SK-N-SH (cell line): ENCODE data around the gene HELB. TPM values are rescaled to one million over a fixed set of nuclear protein-coding genes. Genes with fewer than 3 reads are reported as not detected.

Source experiments
- CTCF ChIA-PET: fragments of 300-600, 350-600 bp; formaldehyde crosslinking; extraction: SDS; loops from one replicate; lab custom pipeline; 2021; lab: Yijun Ruan, JAX
- POLR2A ChIA-PET: fragments of 350-600 bp; sonication (Branson Sonifier 250); formaldehyde crosslinking; extraction: SDS; loops from one replicate; lab custom pipeline; 2020; ENCODE audit warnings: antibody characterized with exemption, inconsistent platforms; lab: Yijun Ruan, JAX
- DNase-seq: peaks from one replicate; pipeline ENCODE4 v3.0.0; 2012
- H2AFZ ChIP-seq: fragments of 200-600 bp; sonication (generic); 2 replicates; pipeline ENCODE4 v1.8.1; 2016; ENCODE audit warnings: antibody characterized with exemption, mild to moderate bottlenecking, low read depth
- H3F3A ChIP-seq: fragments of 200-600 bp; sonication (generic); replicated peaks from 2 replicates; pipeline ENCODE3; 2016; ENCODE audit warnings: antibody characterized with exemption, mild to moderate bottlenecking; ENCODE audit not compliant: insufficient read depth
- H3K27ac ChIP-seq, 2 experiments: fragments of 200-500 bp in 1 of 2; fragments of 200-600 bp in 1 of 2; sonication (Bioruptor generic) in 1 of 2; sonication (generic), shearing (Covaris generic) in 1 of 2; 2 replicates each; pipeline versions ENCODE4 v1.5.1 to v1.6.1; 2014 to 2016; ENCODE audit warnings: low read depth in 2 of 2, inconsistent platforms in 1 of 2, low read length in 1 of 2, mild to moderate bottlenecking in 1 of 2, mixed read lengths in 1 of 2
- H3K27me3 ChIP-seq: fragments of 200-600 bp; sonication (generic), shearing (Covaris generic); 2 replicates; pipeline ENCODE4 v1.6.1; 2016; ENCODE audit warnings: mixed run types; ENCODE audit not compliant: insufficient read depth
- H3K36me3 ChIP-seq, 2 experiments: fragments of 200-500 bp in 1 of 2; fragments of 200-600 bp in 1 of 2; sonication (Bioruptor generic) in 1 of 2; sonication (generic) in 1 of 2; replicated peaks in 1 of 2; 2 replicates each; pipeline versions ENCODE3 to v1.5.1; 2014 to 2016; ENCODE audit warnings: low read length in 1 of 2, mild to moderate bottlenecking in 1 of 2; ENCODE audit not compliant: insufficient read depth in 2 of 2, control insufficient read depth in 1 of 2
- H3K4me1 ChIP-seq, 2 experiments: fragments of 200-500 bp in 1 of 2; fragments of 200-600 bp in 1 of 2; sonication (Bioruptor generic) in 1 of 2; sonication (generic), shearing (Covaris generic) in 1 of 2; 2 replicates each; pipeline versions ENCODE4 v1.5.1 to v1.6.1; 2014 to 2016; ENCODE audit warnings: low read depth in 1 of 2, low read length in 1 of 2, mixed run types in 1 of 2; ENCODE audit not compliant: insufficient read depth in 2 of 2, control insufficient read depth in 1 of 2
- H3K4me2 ChIP-seq: fragments of 200-600 bp; sonication (generic), shearing (Covaris generic); 2 replicates; pipeline ENCODE4 v1.6.1; 2017; ENCODE audit warnings: mixed run types
- H3K4me3 ChIP-seq, 2 experiments: fragments of 200-500 bp in 1 of 2; fragments of 200-600 bp in 1 of 2; sonication (Bioruptor generic) in 1 of 2; sonication (generic), shearing (Covaris generic) in 1 of 2; 2 replicates each; pipeline versions ENCODE4 v1.5.1 to v1.8.1; 2014 to 2016; ENCODE audit warnings: low read depth in 2 of 2, inconsistent platforms in 1 of 2, low read length in 1 of 2, mild to moderate bottlenecking in 1 of 2, mixed read lengths in 1 of 2, moderate library complexity in 1 of 2
- H3K79me2 ChIP-seq: fragments of 200-600 bp; sonication (generic); 2 replicates; pipeline ENCODE4 v1.8.1; 2017; ENCODE audit warnings: mild to moderate bottlenecking; ENCODE audit not compliant: insufficient read depth
- H3K9ac ChIP-seq: fragments of 200-600 bp; sonication (generic); 2 replicates; pipeline ENCODE4 v1.6.1; 2017; ENCODE audit warnings: mixed run types
- H3K9me2 ChIP-seq: fragments of 200-600 bp; sonication (generic); 2 replicates; pipeline ENCODE4 v1.6.1; 2017; ENCODE audit warnings: mixed run types
- H3K9me3 ChIP-seq: fragments of 200-600 bp; sonication (generic); 2 replicates; pipeline ENCODE4 v1.6.1; 2017; ENCODE audit warnings: mixed run types, mild to moderate bottlenecking, moderate library complexity
- H4K20me1 ChIP-seq: fragments of 200-600 bp; sonication (generic); 2 replicates; pipeline ENCODE4 v1.6.1; 2017; ENCODE audit warnings: mild to moderate bottlenecking, mixed run types; ENCODE audit not compliant: insufficient read depth
- EP300 ChIP-seq, 2 experiments: IDR thresholded peaks; 2 replicates each; pipeline versions ENCODE4 v1.4.0 to v1.6.1; 2012; ENCODE audit warnings: borderline replicate concordance in 1 of 2, low read depth in 1 of 2, low read length in 1 of 2
- MEF2A ChIP-seq: IDR thresholded peaks from 2 replicates; pipeline ENCODE4 v1.4.0; 2012; ENCODE audit warnings: low read depth, borderline replicate concordance
- POLR2AphosphoS5 ChIP-seq: IDR thresholded peaks from 2 replicates; pipeline ENCODE4 v1.6.1; 2012; ENCODE audit warnings: low read depth, low read length
- RFX5 ChIP-seq: IDR thresholded peaks from 2 replicates; pipeline ENCODE4 v1.6.1; 2012; ENCODE audit warnings: mild to moderate bottlenecking, improper control_type of control experiment, low read length
- TCF12 ChIP-seq: IDR thresholded peaks from 2 replicates; pipeline ENCODE4 v1.4.0; 2012
- WGBS: methylation state at CpG from one replicate; pipeline ENCODE4 v1.1.6; 2017; ENCODE audit warnings: low lambda C conversion rate; 5-methylcytosine and 5-hydroxymethylcytosine counted together
- polyA plus RNA-seq, 3 experiments: library from polyadenylated mRNA; depleted of rRNA; stranded (reverse); fragments of >200 nt; gene quantifications; 2 replicates each; pipeline ENCODE4 v1.2.3, GENCODE V29; 2012
- TF ChIP-seq, protein P1 (sequence below): IDR thresholded peaks from 2 replicates; pipeline ENCODE4; 2012
- TF ChIP-seq, protein P2 (sequence below): IDR thresholded peaks from 2 replicates; pipeline ENCODE4 v1.4.0; 2012; ENCODE audit warnings: low read depth, borderline replicate concordance
- TF ChIP-seq, protein P3 (sequence below): IDR thresholded peaks from 2 replicates; pipeline ENCODE4 v1.6.1; 2012; ENCODE audit warnings: mild to moderate bottlenecking, low read depth, low read length, moderate library complexity

HELB gene
- polyA plus RNA-seq, 1 of the 3 experiments (the other 2 are of a cell fraction) = 0.38 TPM

DNA sequence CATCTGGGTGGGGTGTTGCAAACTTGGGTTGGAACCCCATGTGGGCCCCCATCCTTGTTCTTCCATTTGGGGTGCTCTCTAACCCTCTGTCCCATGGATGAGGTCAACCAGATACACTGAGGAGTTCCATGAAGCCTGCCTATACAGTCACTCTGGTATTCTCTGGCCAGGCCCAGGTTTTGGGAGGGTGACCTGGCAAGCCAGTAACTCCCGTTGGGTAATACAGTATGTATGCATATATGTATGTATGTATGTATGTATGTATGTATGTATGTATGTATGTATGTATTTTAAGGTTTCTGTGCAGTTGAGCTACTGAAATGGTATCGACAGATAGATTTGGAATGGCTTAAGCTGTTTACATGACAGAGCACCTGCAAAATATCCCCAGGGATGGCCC lies 12.8 kb upstream of the HELB start:
- POLR2A ChIA-PET = no interaction called here
- CTCF ChIA-PET = no interaction called here

DNA sequence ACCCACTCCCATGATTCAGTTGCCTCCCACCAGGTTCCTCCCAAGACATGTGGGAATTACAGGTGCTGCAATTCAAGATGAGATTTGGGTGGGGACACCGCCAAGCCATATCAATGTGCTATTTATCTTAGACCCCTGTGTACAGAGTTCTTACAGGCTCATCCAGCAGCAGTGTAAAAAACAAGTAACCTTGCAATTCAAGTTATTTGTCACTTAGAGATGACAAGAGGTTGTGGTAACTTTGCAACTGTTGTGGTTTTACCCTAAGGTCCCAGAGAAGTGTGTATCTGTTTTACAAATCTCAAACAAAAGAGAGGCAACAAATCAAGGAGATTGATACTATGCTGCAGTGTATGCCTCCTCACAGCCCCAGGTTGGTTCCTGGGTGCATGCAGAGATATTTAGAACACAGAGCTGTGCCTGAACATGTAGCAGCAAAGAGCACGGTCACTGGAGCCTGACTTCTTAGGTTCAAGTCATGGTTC lies 11.5 kb upstream of the HELB start:
- H3K4me3 ChIP-seq = no peak overlapping the region
- no peaks in the 10 kb centered on the region for H3K36me3 ChIP-seq
- ChIA-PET POLR2A (no interaction called here), CTCF (no interaction called here)
- H4K20me1 ChIP-seq = no peaks in the 10 kb centered on the region
- TF ChIP-seq MEF2A (no peak), TCF12 (no peak), EP300 (IDR thresholded peaks at IDR 0.05; ENCODE audit: borderline replicate concordance in 1 of 2, low read depth in 1 of 2, low read length in 1 of 2) (no peak), POLR2AphosphoS5 (no peak), RFX5 (no peak)
- TF ChIP-seq, protein P1, sequence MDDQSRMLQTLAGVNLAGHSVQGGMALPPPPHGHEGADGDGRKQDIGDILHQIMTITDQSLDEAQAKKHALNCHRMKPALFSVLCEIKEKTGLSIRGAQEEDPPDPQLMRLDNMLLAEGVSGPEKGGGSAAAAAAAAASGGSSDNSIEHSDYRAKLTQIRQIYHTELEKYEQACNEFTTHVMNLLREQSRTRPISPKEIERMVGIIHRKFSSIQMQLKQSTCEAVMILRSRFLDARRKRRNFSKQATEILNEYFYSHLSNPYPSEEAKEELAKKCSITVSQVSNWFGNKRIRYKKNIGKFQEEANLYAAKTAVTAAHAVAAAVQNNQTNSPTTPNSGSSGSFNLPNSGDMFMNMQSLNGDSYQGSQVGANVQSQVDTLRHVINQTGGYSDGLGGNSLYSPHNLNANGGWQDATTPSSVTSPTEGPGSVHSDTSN = no peak
- TF ChIP-seq, protein P2, sequence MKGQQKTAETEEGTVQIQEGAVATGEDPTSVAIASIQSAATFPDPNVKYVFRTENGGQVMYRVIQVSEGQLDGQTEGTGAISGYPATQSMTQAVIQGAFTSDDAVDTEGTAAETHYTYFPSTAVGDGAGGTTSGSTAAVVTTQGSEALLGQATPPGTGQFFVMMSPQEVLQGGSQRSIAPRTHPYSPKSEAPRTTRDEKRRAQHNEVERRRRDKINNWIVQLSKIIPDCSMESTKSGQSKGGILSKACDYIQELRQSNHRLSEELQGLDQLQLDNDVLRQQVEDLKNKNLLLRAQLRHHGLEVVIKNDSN = no peak
- no peak overlapping the region for H2AFZ ChIP-seq
- H3K27me3 ChIP-seq = 0 out of 2 replicates have a peak, but pooled peaks cover 5% of the 10 kb centered on the region
- no peak for DNase-seq
- no peak overlapping the region for H3K4me2 ChIP-seq
- no peaks in the 10 kb centered on the region for H3F3A ChIP-seq
- no peak overlapping the region for H3K9ac ChIP-seq
- H3K9me2 ChIP-seq = no peaks in the 10 kb centered on the region
- H3K79me2 ChIP-seq = no peaks in the 10 kb centered on the region
- H3K27ac ChIP-seq = no peak overlapping the region
- H3K4me1 ChIP-seq = no peaks in the 10 kb centered on the region
- no peaks in the 10 kb centered on the region for H3K9me3 ChIP-seq
- 50% methylated on average over 2 of the region's 2 CpGs for WGBS

More for the DNA sequence above, 12.8 kb upstream of the HELB start:
- no peak overlapping the region for H3K9ac ChIP-seq
- H3F3A ChIP-seq = no peaks in the 10 kb centered on the region
- H4K20me1 ChIP-seq = no peaks in the 10 kb centered on the region
- 0 out of 2 replicates have a peak, but pooled peaks cover 5% of the 10 kb centered on the region for H3K27me3 ChIP-seq
- WGBS = 25% methylated on average over 2 of the region's 2 CpGs
- no peaks in the 10 kb centered on the region for H3K9me3 ChIP-seq
- no peaks in the 10 kb centered on the region for H3K36me3 ChIP-seq
- H3K79me2 ChIP-seq = no peaks in the 10 kb centered on the region
- no peak overlapping the region for H3K27ac ChIP-seq
- H2AFZ ChIP-seq = no peak overlapping the region
- H3K4me2 ChIP-seq = no peak overlapping the region
- H3K4me1 ChIP-seq = no peaks in the 10 kb centered on the region
- H3K4me3 ChIP-seq = no peak overlapping the region
- no peaks in the 10 kb centered on the region for H3K9me2 ChIP-seq
- no peak for DNase-seq
- TF ChIP-seq, protein P1 = no peak
- TF ChIP-seq, protein P3, sequence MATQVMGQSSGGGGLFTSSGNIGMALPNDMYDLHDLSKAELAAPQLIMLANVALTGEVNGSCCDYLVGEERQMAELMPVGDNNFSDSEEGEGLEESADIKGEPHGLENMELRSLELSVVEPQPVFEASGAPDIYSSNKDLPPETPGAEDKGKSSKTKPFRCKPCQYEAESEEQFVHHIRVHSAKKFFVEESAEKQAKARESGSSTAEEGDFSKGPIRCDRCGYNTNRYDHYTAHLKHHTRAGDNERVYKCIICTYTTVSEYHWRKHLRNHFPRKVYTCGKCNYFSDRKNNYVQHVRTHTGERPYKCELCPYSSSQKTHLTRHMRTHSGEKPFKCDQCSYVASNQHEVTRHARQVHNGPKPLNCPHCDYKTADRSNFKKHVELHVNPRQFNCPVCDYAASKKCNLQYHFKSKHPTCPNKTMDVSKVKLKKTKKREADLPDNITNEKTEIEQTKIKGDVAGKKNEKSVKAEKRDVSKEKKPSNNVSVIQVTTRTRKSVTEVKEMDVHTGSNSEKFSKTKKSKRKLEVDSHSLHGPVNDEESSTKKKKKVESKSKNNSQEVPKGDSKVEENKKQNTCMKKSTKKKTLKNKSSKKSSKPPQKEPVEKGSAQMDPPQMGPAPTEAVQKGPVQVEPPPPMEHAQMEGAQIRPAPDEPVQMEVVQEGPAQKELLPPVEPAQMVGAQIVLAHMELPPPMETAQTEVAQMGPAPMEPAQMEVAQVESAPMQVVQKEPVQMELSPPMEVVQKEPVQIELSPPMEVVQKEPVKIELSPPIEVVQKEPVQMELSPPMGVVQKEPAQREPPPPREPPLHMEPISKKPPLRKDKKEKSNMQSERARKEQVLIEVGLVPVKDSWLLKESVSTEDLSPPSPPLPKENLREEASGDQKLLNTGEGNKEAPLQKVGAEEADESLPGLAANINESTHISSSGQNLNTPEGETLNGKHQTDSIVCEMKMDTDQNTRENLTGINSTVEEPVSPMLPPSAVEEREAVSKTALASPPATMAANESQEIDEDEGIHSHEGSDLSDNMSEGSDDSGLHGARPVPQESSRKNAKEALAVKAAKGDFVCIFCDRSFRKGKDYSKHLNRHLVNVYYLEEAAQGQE = no peak
- TF ChIP-seq, all 33 proteins: peak for 0
